K562 (cell line): ENCODE data around the gene FLT1. TPM values are rescaled to one million over a fixed set of nuclear protein-coding genes. Genes with fewer than 3 reads are reported as not detected.

Experiments
- ARID2 ChIP-seq: fragments of 450-650 bp; IDR thresholded peaks from 2 replicates; pipeline ENCODE4 v1.6.1; 2017; ENCODE audit warnings: antibody characterized with exemption, mild to moderate bottlenecking
- CREBBP ChIP-seq: IDR thresholded peaks from one replicate; pipeline ENCODE4 v1.6.1; 2012; ENCODE audit warnings: low read depth, mild to moderate bottlenecking, control low read depth, inconsistent platforms, low read length
- EGR1 ChIP-seq: fragments of 450-650 bp; conservative IDR thresholded peaks from 2 replicates; pipeline ENCODE4 v1.6.1; 2017; ENCODE audit warnings: mild to moderate bottlenecking
- ELF1 ChIP-seq: fragments of 200-800 bp; sonication (Bioruptor generic); IDR thresholded peaks from 2 replicates; pipeline ENCODE4 v1.6.1; 2016; ENCODE audit warnings: missing genetic modification characterization, missing compliant biosample characterization
- FOXJ2 ChIP-seq: fragments of 200-800 bp; sonication (Bioruptor generic); IDR thresholded peaks from 2 replicates; pipeline ENCODE4 v1.6.1; 2016; ENCODE audit warnings: missing genetic modification characterization, missing compliant biosample characterization
- HDAC1 ChIP-seq, 2 experiments: fragments of 450-650 bp; IDR thresholded peaks; 2 replicates each; pipeline ENCODE4 v1.6.1; 2016 to 2017; ENCODE audit warnings: inconsistent platforms in 1 of 2, mild to moderate bottlenecking in 1 of 2, moderate library complexity in 1 of 2
- HDAC3 ChIP-seq: fragments of 450-650 bp; IDR thresholded peaks from 2 replicates; pipeline ENCODE4 v1.6.1; 2018; ENCODE audit warnings: borderline replicate concordance, mild to moderate bottlenecking, moderate library complexity; ENCODE audit not compliant: partially characterized antibody
- HLTF ChIP-seq: fragments of 450-650 bp; IDR thresholded peaks from 2 replicates; pipeline ENCODE4 v1.6.1; 2016
- KHSRP ChIP-seq: fragments of 450-650 bp; IDR thresholded peaks from 2 replicates; pipeline ENCODE4 v1.6.1; 2017
- POLR3G ChIP-seq: IDR thresholded peaks from 2 replicates; pipeline ENCODE4 v1.6.1; 2011; ENCODE audit not compliant: insufficient read length, insufficient replicate concordance; ENCODE audit errors: extremely low read depth
- RBFOX2 ChIP-seq: fragments of 200-400 bp; formaldehyde crosslinking; IDR thresholded peaks from 2 replicates; pipeline ENCODE4 v1.6.1; 2017; ENCODE audit warnings: low read depth, mild to moderate bottlenecking, low read length, moderate library complexity
- ZKSCAN1 ChIP-seq: fragments of 150-350 bp; IDR thresholded peaks from 2 replicates; pipeline ENCODE4 v1.6.1; 2016; ENCODE audit warnings: low read depth, low read length
- ZNF23 ChIP-seq: fragments of 250-450 bp; sonication (Bioruptor Pico); IDR thresholded peaks from 2 replicates; pipeline ENCODE4 v1.4.0; 2020; ENCODE audit warnings: mild to moderate bottlenecking
- ZNF316 ChIP-seq: fragments of 450-650 bp; IDR thresholded peaks from 2 replicates; pipeline ENCODE4 v1.6.1; 2016
- polyA plus RNA-seq, 8 experiments: library from polyadenylated mRNA; depleted of rRNA in 4 of 8; stranded (reverse) in 5 of 8; unstranded in 3 of 8; fragments of >200 nt; fragmentation: Nextera tagmentation in 2 of 8; fragmentation: Illumina TruSeq in 1 of 8; extraction: Ambion mirVana in 2 of 8; extraction: Trizol in 1 of 8; gene quantifications; 2 replicates each; pipeline versions ENCODE4 v1.2.1 to v1.2.3, GENCODE V29; 2011 to 2014; ENCODE audit warnings: inconsistent platforms in 1 of 8, missing spikeins in 1 of 8
- total RNA-seq, 7 experiments: library from RNA; depleted of rRNA in 6 of 7; stranded (reverse); fragments of >200 nt in 6 of 7; fragmentation: Illumina TruSeq in 2 of 7; extraction: Trizol in 2 of 7; gene quantifications; 2 replicates each; pipeline versions ENCODE4 v1.2.1 to v1.2.3, GENCODE V29; 2011 to 2021; ENCODE audit warnings: low replicate concordance in 1 of 7
- TF ChIP-seq, protein P1 (sequence below): fragments of 200-800 bp; sonication (Bioruptor generic); IDR thresholded peaks from 2 replicates; pipeline ENCODE4 v1.6.1; 2017; ENCODE audit warnings: missing genetic modification characterization, missing compliant biosample characterization
- TF ChIP-seq, protein P2 (sequence below): fragments of 450-650 bp; IDR thresholded peaks from 2 replicates; pipeline ENCODE4 v1.6.1; 2016; ENCODE audit warnings: low read depth, mild to moderate bottlenecking, moderate library complexity
- TF ChIP-seq, protein P3 (sequence below), 2 experiments: fragments of 200-800 bp in 1 of 2; sonication (Bioruptor generic) in 1 of 2; sonication (generic) in 1 of 2; formaldehyde crosslinking in 1 of 2; IDR thresholded peaks in 1 of 2; conservative IDR thresholded peaks in 1 of 2; 2 replicates each; pipeline versions ENCODE4 v1.5.0 to v1.6.1; 2016 to 2020; ENCODE audit warnings: missing compliant biosample characterization in 1 of 2, missing genetic modification characterization in 1 of 2, missing genetic modification reagents in 1 of 2
- TF ChIP-seq, protein P4 (sequence below): IDR thresholded peaks from 2 replicates; pipeline ENCODE4 v1.6.1; 2014; ENCODE audit warnings: antibody characterized with exemption
- TF ChIP-seq, protein P5 (sequence below): fragments of 250-450 bp; sonication (Bioruptor Pico); IDR thresholded peaks from 2 replicates; pipeline ENCODE4 v1.8.0; 2022; ENCODE audit warnings: moderate library complexity, mild to moderate bottlenecking, inconsistent platforms
- TF ChIP-seq, protein P6 (sequence below): fragments of 450-650 bp; formaldehyde crosslinking; IDR thresholded peaks from 2 replicates; pipeline ENCODE4 v1.4.0; 2020; ENCODE audit warnings: mild to moderate bottlenecking, moderate library complexity
- TF ChIP-seq, protein P7 (sequence below), 2 experiments: fragments of 250-450 bp in 1 of 2; fragments of 450-650 bp in 1 of 2; sonication (Bioruptor Pico) in 1 of 2; IDR thresholded peaks; 2 replicates each; pipeline versions ENCODE4 v1.6.1 to v1.8.0; 2016 to 2021; ENCODE audit warnings: mild to moderate bottlenecking in 2 of 2, moderate library complexity in 2 of 2, missing compliant biosample characterization in 1 of 2, missing genetic modification characterization in 1 of 2

The FLT1 gene
- total and polyA plus RNA-seq, 9 of the 15 experiments (the other 6 are each of a cell fraction or from before 2014, with no cell fraction given) = 0.01 to 2.0 (median 0.22) TPM

DNA sequence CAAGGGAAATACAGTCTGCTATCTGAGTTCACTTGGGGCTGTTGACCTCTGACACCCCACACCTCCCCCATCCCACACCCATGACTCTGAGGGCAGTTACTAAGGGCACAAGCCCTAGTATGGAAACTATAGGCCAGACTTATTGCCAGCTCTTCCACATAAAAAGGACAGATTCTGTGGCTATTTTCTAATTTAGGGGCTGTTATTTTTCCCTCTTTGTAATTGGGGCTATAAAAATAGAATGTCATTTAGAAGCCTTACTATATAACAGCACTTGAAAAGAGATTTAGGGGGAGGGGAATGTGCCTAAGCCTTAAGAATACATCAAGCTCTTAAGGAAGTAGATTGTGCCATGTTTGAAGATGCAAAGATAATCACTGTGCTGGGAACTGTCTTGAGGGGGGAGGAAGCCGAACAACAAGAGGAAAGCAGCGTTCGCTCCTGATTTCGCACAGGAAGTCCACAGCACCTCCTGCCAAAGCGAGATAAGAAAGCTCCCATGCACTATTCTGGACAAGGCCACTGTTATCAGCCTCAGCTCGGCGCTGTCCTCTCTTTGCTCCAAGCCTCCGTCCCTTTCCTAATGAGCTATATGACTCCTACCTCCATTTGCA lies 86.6 kb downstream of the FLT1 start (continued):
- TF ChIP-seq, protein P1, sequence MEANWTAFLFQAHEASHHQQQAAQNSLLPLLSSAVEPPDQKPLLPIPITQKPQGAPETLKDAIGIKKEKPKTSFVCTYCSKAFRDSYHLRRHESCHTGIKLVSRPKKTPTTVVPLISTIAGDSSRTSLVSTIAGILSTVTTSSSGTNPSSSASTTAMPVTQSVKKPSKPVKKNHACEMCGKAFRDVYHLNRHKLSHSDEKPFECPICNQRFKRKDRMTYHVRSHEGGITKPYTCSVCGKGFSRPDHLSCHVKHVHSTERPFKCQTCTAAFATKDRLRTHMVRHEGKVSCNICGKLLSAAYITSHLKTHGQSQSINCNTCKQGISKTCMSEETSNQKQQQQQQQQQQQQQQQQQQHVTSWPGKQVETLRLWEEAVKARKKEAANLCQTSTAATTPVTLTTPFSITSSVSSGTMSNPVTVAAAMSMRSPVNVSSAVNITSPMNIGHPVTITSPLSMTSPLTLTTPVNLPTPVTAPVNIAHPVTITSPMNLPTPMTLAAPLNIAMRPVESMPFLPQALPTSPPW = peak; percentile 96
- TF ChIP-seq HDAC3 = peak; percentile 89
- no peak for TF ChIP-seq POLR3G
- TF ChIP-seq, protein P2, sequence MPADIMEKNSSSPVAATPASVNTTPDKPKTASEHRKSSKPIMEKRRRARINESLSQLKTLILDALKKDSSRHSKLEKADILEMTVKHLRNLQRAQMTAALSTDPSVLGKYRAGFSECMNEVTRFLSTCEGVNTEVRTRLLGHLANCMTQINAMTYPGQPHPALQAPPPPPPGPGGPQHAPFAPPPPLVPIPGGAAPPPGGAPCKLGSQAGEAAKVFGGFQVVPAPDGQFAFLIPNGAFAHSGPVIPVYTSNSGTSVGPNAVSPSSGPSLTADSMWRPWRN = peak; percentile 69
- TF ChIP-seq FOXJ2 = peak; percentile 96
- TF ChIP-seq, protein P3, sequence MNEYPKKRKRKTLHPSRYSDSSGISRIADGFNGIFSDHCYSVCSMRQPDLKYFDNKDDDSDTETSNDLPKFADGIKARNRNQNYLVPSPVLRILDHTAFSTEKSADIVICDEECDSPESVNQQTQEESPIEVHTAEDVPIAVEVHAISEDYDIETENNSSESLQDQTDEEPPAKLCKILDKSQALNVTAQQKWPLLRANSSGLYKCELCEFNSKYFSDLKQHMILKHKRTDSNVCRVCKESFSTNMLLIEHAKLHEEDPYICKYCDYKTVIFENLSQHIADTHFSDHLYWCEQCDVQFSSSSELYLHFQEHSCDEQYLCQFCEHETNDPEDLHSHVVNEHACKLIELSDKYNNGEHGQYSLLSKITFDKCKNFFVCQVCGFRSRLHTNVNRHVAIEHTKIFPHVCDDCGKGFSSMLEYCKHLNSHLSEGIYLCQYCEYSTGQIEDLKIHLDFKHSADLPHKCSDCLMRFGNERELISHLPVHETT (CRISPR knock-in tag; conservative IDR thresholded peaks at IDR 0.05 in 1 of 2, IDR thresholded peaks at IDR 0.05 in 1 of 2) = peak in 1 of 2 experiments; percentile 82; a peak in 2 of 4 replicates
- no peak for TF ChIP-seq ZNF23 (CRISPR knock-in tag)
- TF ChIP-seq, protein P4, sequence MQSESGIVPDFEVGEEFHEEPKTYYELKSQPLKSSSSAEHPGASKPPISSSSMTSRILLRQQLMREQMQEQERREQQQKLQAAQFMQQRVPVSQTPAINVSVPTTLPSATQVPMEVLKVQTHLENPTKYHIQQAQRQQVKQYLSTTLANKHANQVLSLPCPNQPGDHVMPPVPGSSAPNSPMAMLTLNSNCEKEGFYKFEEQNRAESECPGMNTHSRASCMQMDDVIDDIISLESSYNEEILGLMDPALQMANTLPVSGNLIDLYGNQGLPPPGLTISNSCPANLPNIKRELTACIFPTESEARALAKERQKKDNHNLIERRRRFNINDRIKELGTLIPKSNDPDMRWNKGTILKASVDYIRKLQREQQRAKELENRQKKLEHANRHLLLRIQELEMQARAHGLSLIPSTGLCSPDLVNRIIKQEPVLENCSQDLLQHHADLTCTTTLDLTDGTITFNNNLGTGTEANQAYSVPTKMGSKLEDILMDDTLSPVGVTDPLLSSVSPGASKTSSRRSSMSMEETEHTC = peak; percentile 44; the same call in 1 of the 2 replicates
- TF ChIP-seq RBFOX2 = no peak
- TF ChIP-seq KHSRP = peak; percentile 52; the same call in 1 of the 2 replicates
- peak; percentile 74; the same call in 1 of the 2 replicates for TF ChIP-seq HLTF
- TF ChIP-seq ARID2 = no peak
- TF ChIP-seq ZNF316 = no peak
- peak; percentile 27 to 94; a peak in 3 of 4 replicates for TF ChIP-seq HDAC1 (IDR thresholded peaks at IDR 0.05)
- TF ChIP-seq, protein P5, sequence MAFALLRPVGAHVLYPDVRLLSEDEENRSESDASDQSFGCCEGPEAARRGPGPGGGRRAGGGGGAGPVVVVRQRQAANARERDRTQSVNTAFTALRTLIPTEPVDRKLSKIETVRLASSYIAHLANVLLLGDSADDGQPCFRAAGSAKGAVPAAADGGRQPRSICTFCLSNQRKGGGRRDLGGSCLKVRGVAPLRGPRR (CRISPR knock-in tag) = no peak
- no peak for TF ChIP-seq EGR1
- no peak for TF ChIP-seq CREBBP
- TF ChIP-seq ELF1 (tag) = peak; percentile 61
- TF ChIP-seq, protein P6, sequence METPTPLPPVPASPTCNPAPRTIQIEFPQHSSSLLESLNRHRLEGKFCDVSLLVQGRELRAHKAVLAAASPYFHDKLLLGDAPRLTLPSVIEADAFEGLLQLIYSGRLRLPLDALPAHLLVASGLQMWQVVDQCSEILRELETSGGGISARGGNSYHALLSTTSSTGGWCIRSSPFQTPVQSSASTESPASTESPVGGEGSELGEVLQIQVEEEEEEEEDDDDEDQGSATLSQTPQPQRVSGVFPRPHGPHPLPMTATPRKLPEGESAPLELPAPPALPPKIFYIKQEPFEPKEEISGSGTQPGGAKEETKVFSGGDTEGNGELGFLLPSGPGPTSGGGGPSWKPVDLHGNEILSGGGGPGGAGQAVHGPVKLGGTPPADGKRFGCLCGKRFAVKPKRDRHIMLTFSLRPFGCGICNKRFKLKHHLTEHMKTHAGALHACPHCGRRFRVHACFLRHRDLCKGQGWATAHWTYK (CRISPR knock-in tag) = no peak
- 0 out of 2 replicates have a peak, but pooled peaks have one; percentile 29 for TF ChIP-seq ZKSCAN1
- TF ChIP-seq, protein P7, sequence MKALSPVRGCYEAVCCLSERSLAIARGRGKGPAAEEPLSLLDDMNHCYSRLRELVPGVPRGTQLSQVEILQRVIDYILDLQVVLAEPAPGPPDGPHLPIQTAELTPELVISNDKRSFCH (CRISPR knock-in tag; IDR thresholded peaks at IDR 0.05) = no peak
- TF ChIP-seq, protein P7 (tag; IDR thresholded peaks at IDR 0.05) = 0 out of 2 replicates have a peak, but pooled peaks have one; percentile 72
